HEK293 (cell line): ENCODE results near the gene MAPRE3.
A peak's percentile ranks its signal among the peaks of the same experiment; 100 is the strongest.

ENCODE experiments used
- CTCF ChIA-PET: fragments of 350-600 bp; formaldehyde crosslinking; extraction: SDS; loops from one replicate; lab custom pipeline; 2021; ENCODE audit warnings: antibody characterized with exemption; lab: Yijun Ruan, JAX
- POLR2A ChIA-PET: fragments of 300-600 bp; formaldehyde crosslinking; extraction: SDS; loops from one replicate; lab custom pipeline; 2020; ENCODE audit warnings: antibody characterized with exemption, inconsistent platforms; lab: Yijun Ruan, JAX
- H3K27ac ChIP-seq: fragments of 200-500 bp; sonication (Bioruptor generic); 2 replicates; pipeline ENCODE4 v1.5.1; 2014; ENCODE audit warnings: low read depth, low read length, control low read depth, inconsistent platforms; ENCODE audit errors: extremely low read depth
- H3K36me3 ChIP-seq, 2 experiments: fragments of 200-500 bp in 1 of 2; sonication (Bioruptor generic) in 1 of 2; 1 replicate in 1 of 2; 2 replicates in 1 of 2; pipeline ENCODE4 v1.5.1; 2014 to 2017; ENCODE audit warnings: inconsistent platforms in 2 of 2, low read length in 2 of 2; ENCODE audit not compliant: control insufficient read depth in 2 of 2, insufficient read depth in 1 of 2
- H3K4me1 ChIP-seq: fragments of 200-500 bp; sonication (Bioruptor generic); 2 replicates; pipeline ENCODE4 v1.5.1; 2014; ENCODE audit warnings: mild to moderate bottlenecking, low read length, inconsistent platforms; ENCODE audit not compliant: control insufficient read depth, insufficient read depth
- H3K4me3 ChIP-seq: 2 replicates; pipeline ENCODE4 v1.5.1; 2011; ENCODE audit warnings: low read depth, mild to moderate bottlenecking, control low read depth, low read length, moderate library complexity
- H3K9me3 ChIP-seq: fragments of 200-500 bp; sonication (Bioruptor generic); 2 replicates; pipeline ENCODE4 v1.5.1; 2014; ENCODE audit warnings: low read depth, low read length, inconsistent platforms; ENCODE audit not compliant: control insufficient read depth, insufficient read depth
- ATF2 ChIP-seq: fragments of 450-650 bp; formaldehyde crosslinking; IDR thresholded peaks from 2 replicates; pipeline ENCODE4 v1.5.1; 2016; ENCODE audit warnings: missing biosample characterization, missing genetic modification characterization, low read depth
- BCL6B ChIP-seq: fragments of 450-650 bp; formaldehyde crosslinking; IDR thresholded peaks from 2 replicates; pipeline ENCODE4 v1.5.1; 2017; ENCODE audit warnings: missing biosample characterization, missing genetic modification characterization
- HIC1 ChIP-seq: fragments of 450-650 bp; formaldehyde crosslinking; IDR thresholded peaks from 2 replicates; pipeline ENCODE4 v1.5.1; 2016; ENCODE audit warnings: missing biosample characterization, missing genetic modification characterization
- KLF10 ChIP-seq: fragments of 450-650 bp; IDR thresholded peaks from 2 replicates; pipeline ENCODE4 v1.5.1; 2018; ENCODE audit warnings: missing biosample characterization, mild to moderate bottlenecking, missing genetic modification characterization
- PATZ1 ChIP-seq: fragments of 450-650 bp; formaldehyde crosslinking; IDR thresholded peaks from 2 replicates; pipeline ENCODE4 v1.5.1; 2016; ENCODE audit warnings: missing biosample characterization, missing genetic modification characterization
- PRDM1 ChIP-seq: fragments of 450-650 bp; formaldehyde crosslinking; IDR thresholded peaks from 2 replicates; pipeline ENCODE4; 2016; ENCODE audit warnings: missing biosample characterization, missing genetic modification characterization
- TSHZ1 ChIP-seq: fragments of 450-650 bp; formaldehyde crosslinking; IDR thresholded peaks from 2 replicates; pipeline ENCODE4 v1.5.1; 2016; ENCODE audit warnings: missing biosample characterization, missing genetic modification characterization, borderline replicate concordance
- ZBTB44 ChIP-seq: fragments of 450-650 bp; IDR thresholded peaks from 2 replicates; pipeline ENCODE4 v1.5.1; 2018; ENCODE audit warnings: missing biosample characterization, mild to moderate bottlenecking, missing genetic modification characterization
- ZBTB8A ChIP-seq: fragments of 450-650 bp; formaldehyde crosslinking; IDR thresholded peaks from 2 replicates; pipeline ENCODE4 v1.5.1; 2016; ENCODE audit warnings: missing biosample characterization, missing genetic modification characterization
- ZIC2 ChIP-seq: fragments of 450-650 bp; formaldehyde crosslinking; IDR thresholded peaks from 2 replicates; pipeline ENCODE4 v1.5.1; 2016; ENCODE audit warnings: missing biosample characterization, missing genetic modification characterization
- ZNF132 ChIP-seq: fragments of 450-650 bp; formaldehyde crosslinking; IDR thresholded peaks from 2 replicates; pipeline ENCODE4 v1.5.1; 2017; ENCODE audit warnings: missing biosample characterization, missing genetic modification characterization, borderline replicate concordance
- ZNF510 ChIP-seq: fragments of 450-650 bp; formaldehyde crosslinking; IDR thresholded peaks from 2 replicates; pipeline ENCODE4 v1.5.1; 2018; ENCODE audit warnings: mild to moderate bottlenecking, missing genetic modification characterization, missing biosample characterization; ENCODE audit not compliant: insufficient replicate concordance
- ZNF544 ChIP-seq: fragments of 450-650 bp; formaldehyde crosslinking; IDR thresholded peaks from 2 replicates; pipeline ENCODE4 v1.5.0; 2017; ENCODE audit warnings: missing biosample characterization, missing genetic modification characterization
- ZNF843 ChIP-seq: fragments of 450-650 bp; formaldehyde crosslinking; IDR thresholded peaks from 2 replicates; pipeline ENCODE4 v1.5.1; 2016; ENCODE audit warnings: missing biosample characterization, missing genetic modification characterization

Gene MAPRE3

GRCh38 chr2:26998323-26998722 is 27.9 kb downstream of the MAPRE3 start:
- Histone ChIP-seq H3K9me3 (no peaks in the 10 kb centered on the region), H3K4me3 (no peak overlapping the region), H3K27ac (no peak overlapping the region), H3K4me1 (no peaks in the 10 kb centered on the region), H3K36me3 (no peaks in the 10 kb centered on the region)
- ChIA-PET CTCF (interaction anchor here (0.5 to 0.8 kb wide), 3 partner anchors 11 to 42 kb away, joined by 3 to 4 read pairs (median 4); no protein-coding TSS in a partner anchor), POLR2A (no interaction called here)
- no peak for TF ChIP-seq TSHZ1 (tag by site-specific recombination)
- TF ChIP-seq ZNF544: no peak
- TF ChIP-seq ZBTB44: no peak

- ChIA-PET POLR2A (no interaction called here), CTCF (no interaction called here)
- H3K4me3 ChIP-seq: no peak overlapping the region
- TF ChIP-seq PRDM1 (tag by site-specific recombination) (peak; percentile 89), ZBTB8A (tag by site-specific recombination) (no peak)
- TF ChIP-seq, all 188 proteins: peak for 1
- H3K36me3 ChIP-seq: no peaks in the 10 kb centered on the region
- no peaks in the 10 kb centered on the region for H3K4me1 ChIP-seq
- H3K27ac ChIP-seq: no peak overlapping the region
- H3K9me3 ChIP-seq: no peaks in the 10 kb centered on the region
Measured at GRCh38 chr2:27000228-27000627, 29.8 kb downstream of the MAPRE3 start.

GRCh38 chr2:27000995-27001394 is 30.6 kb downstream of the MAPRE3 start:
- H3K9me3 ChIP-seq: no peaks in the 10 kb centered on the region
- CTCF ChIA-PET: no interaction called here
- POLR2A ChIA-PET: no interaction called here

GRCh38 chr2:27001950-27002349 is 31.5 kb downstream of the MAPRE3 start:
- Histone ChIP-seq H3K4me3 (no peak overlapping the region), H3K9me3 (no peaks in the 10 kb centered on the region), H3K4me1 (no peaks in the 10 kb centered on the region), H3K36me3 (no peaks in the 10 kb centered on the region), H3K27ac (no peak overlapping the region)
- CTCF ChIA-PET: interaction anchor here (0.7 to 1.3 kb wide), 2 partner anchors 15 to 31 kb away, joined by 3 to 4 read pairs; no protein-coding TSS in a partner anchor
- POLR2A ChIA-PET: no interaction called here
- TF ChIP-seq BCL6B (tag by site-specific recombination) (no peak), KLF10 (tag by site-specific recombination) (no peak), PATZ1 (tag by site-specific recombination) (no peak), ZNF132 (tag by site-specific recombination) (no peak), ATF2 (no peak)

More at GRCh38 chr2:27000995-27001394, 30.6 kb downstream of the MAPRE3 start:
- Histone ChIP-seq H3K27ac (no peak overlapping the region), H3K4me3 (no peak overlapping the region), H3K36me3 (no peaks in the 10 kb centered on the region), H3K4me1 (no peaks in the 10 kb centered on the region)
- TF ChIP-seq HIC1 (tag by site-specific recombination) (no peak), ZNF510 (tag by site-specific recombination) (no peak), ZIC2 (tag by site-specific recombination) (no peak), ZNF843 (tag by site-specific recombination) (no peak)
